ENCODE measurements around the gene ZBTB8B. TPM values are rescaled to one million over a fixed set of nuclear protein-coding genes. Genes with fewer than 3 reads are reported as not detected.

Gene ZBTB8B
- total RNA-seq, 4 donors from 2014 or later, result under 0.01 to 0.06 (median 0.03) TPM

GRCh38 chr1:32464191-32464715 is 619 bp upstream of the ZBTB8B start:
- intact Hi-C loops (cut with DNase I), result no loop called here
- no peak for DNase-seq (ENCODE audit: extremely low spot score)
- H3K36me3 ChIP-seq, result no peaks in the 10 kb centered on the region
- H3K27ac ChIP-seq (replicated peaks in 1 of 4), result no peak overlapping the region
- peaks cover 0 to 53% (median 4%) of the 10 kb centered on the region in 4 donors for H3K27me3 ChIP-seq
- H3K9me3 ChIP-seq, result peaks cover 0 to 5% (median under 1%) of the 10 kb centered on the region in 4 donors
- 2% methylated on average over 19 of the region's 19 CpGs for WGBS
- H3K4me1 ChIP-seq, result peaks cover 15 to 20% (median 19%) of the 10 kb centered on the region in 4 donors
- TF ChIP-seq EP300 (IDR thresholded peaks at IDR 0.05) (no peak), POLR2AphosphoS5 (IDR thresholded peaks at IDR 0.05) (no peak), CTCF (IDR thresholded peaks at IDR 0.05) (no peak), POLR2A (IDR thresholded peaks at IDR 0.05; ENCODE audit: low read depth) (no peak)
- H3K4me3 ChIP-seq, result peak overlapping the region; percentile 47 to 62 (median 49)

DNA sequence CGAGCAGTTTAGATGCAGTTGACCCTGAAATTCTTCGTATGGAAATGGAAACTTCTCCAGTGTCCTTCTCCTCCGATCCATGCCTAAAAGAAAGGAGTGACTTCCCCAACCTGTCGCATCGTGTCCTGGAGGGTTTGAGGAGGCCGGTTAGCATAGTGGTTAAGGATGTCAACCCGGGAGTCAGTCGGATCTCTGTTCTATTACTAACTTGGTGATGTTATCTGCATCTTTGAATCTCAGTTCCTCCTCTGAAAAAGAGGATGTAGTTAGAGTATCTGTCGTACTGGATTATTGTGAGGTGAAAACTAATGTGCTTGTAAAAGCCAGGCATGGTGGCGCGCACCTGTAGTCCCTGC is 684 bp downstream of the ZBTB8B start:
- Histone ChIP-seq H3K4me1 (peaks cover 15 to 20% (median 19%) of the 10 kb centered on the region in 4 donors), H3K9me3 (no peaks in the 10 kb centered on the region), H3K36me3 (no peaks in the 10 kb centered on the region), H3K27ac (replicated peaks in 1 of 4) (no peak overlapping the region), H3K27me3 (peaks cover 0 to 59% (median 4%) of the 10 kb centered on the region in 4 donors), H3K4me3 (peak overlapping the region; percentile 47 to 62 (median 49))
- no peak for TF ChIP-seq CTCF (IDR thresholded peaks at IDR 0.05)
- no peak for TF ChIP-seq POLR2A (IDR thresholded peaks at IDR 0.05; ENCODE audit: low read depth)
- no peak for TF ChIP-seq EP300 (IDR thresholded peaks at IDR 0.05)
- TF ChIP-seq POLR2AphosphoS5 (IDR thresholded peaks at IDR 0.05), result no peak
- DNase-seq (ENCODE audit: extremely low spot score), result no peak
- intact Hi-C loops (cut with DNase I), result no loop called here
- 46% methylated on average over 11 of the region's 11 CpGs for WGBS

GRCh38 chr1:32466761-32467160 is 1.9 kb downstream of the ZBTB8B start:
- no peak overlapping the region for H3K27ac ChIP-seq (replicated peaks in 1 of 4)
- no peaks in the 10 kb centered on the region for H3K9me3 ChIP-seq
- WGBS, result 92% methylated on average over 4 of the region's 4 CpGs
- DNase-seq (ENCODE audit: extremely low spot score), result no peak
- TF ChIP-seq POLR2AphosphoS5 (IDR thresholded peaks at IDR 0.05), result no peak
- no peak for TF ChIP-seq POLR2A (IDR thresholded peaks at IDR 0.05; ENCODE audit: low read depth)
- no peak for TF ChIP-seq EP300 (IDR thresholded peaks at IDR 0.05)
- TF ChIP-seq CTCF (IDR thresholded peaks at IDR 0.05), result no peak
- no peak overlapping the region for H3K4me3 ChIP-seq
- H3K36me3 ChIP-seq, result no peaks in the 10 kb centered on the region
- peaks cover 0 to 68% (median 4%) of the 10 kb centered on the region in 4 donors for H3K27me3 ChIP-seq
- peaks cover 15 to 20% (median 19%) of the 10 kb centered on the region in 4 donors for H3K4me1 ChIP-seq
- intact Hi-C loops (cut with DNase I), result no loop called here

DNA sequence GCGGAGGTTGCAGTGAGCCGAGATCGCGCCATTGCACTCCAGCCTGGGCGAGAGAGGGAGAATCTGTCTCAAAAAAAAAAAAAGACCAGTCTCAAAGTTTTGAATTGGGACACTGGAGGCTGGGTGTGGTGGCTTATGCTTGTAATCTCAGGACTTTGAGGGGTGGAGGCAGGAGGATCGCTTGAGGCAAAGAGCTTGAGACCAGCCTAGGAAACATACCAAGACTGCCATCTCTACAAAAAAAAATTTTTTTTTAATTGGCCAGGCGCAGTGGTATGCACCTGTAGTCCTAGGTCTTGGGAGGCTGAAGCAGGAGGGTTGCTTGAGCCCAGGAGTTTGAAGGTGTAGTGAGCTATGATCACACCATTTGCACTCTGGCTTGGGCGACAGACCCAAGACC is 3.9 kb downstream of the ZBTB8B start:
- DNase-seq (ENCODE audit: extremely low spot score), result no peak
- H3K27me3 ChIP-seq, result peaks cover 0 to 63% (median 4%) of the 10 kb centered on the region in 4 donors
- H3K4me1 ChIP-seq, result peaks cover 15 to 20% (median 19%) of the 10 kb centered on the region in 4 donors
- no peak overlapping the region for H3K27ac ChIP-seq (replicated peaks in 1 of 4)
- 93% methylated on average over 8 of the region's 8 CpGs for WGBS
- H3K4me3 ChIP-seq, result no peak overlapping the region
- intact Hi-C loops (cut with DNase I), result no loop called here
- no peaks in the 10 kb centered on the region for H3K9me3 ChIP-seq
- TF ChIP-seq CTCF (IDR thresholded peaks at IDR 0.05), result no peak
- TF ChIP-seq POLR2A (IDR thresholded peaks at IDR 0.05; ENCODE audit: low read depth), result no peak
- TF ChIP-seq EP300 (IDR thresholded peaks at IDR 0.05), result no peak
- TF ChIP-seq POLR2AphosphoS5 (IDR thresholded peaks at IDR 0.05), result no peak
- H3K36me3 ChIP-seq, result no peaks in the 10 kb centered on the region

DNA sequence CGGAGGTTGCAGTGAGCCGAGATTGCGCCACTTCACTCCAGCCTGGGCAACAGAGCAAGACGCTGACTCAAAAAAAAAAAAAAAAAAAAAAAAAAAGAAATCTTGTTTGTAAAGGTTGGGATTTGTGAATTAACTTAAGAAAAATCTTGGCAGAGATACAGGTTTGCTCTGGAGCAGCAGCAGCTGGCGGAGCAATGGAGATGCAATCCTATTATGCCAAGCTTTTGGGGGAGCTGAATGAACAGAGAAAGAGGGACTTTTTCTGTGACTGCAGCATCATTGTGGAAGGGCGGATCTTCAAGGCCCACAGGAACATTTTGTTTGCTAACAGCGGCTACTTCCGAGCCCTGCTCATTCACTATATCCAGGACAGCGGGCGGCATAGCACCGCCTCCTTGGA is 5.6 kb downstream of the ZBTB8B start:
- Histone ChIP-seq H3K27ac (replicated peaks in 1 of 4) (no peak overlapping the region), H3K4me3 (no peak overlapping the region), H3K9me3 (no peaks in the 10 kb centered on the region), H3K36me3 (no peaks in the 10 kb centered on the region), H3K4me1 (peaks cover under 1 to 4% (median 2%) of the 10 kb centered on the region in 4 donors), H3K27me3 (peaks cover 0 to 48% (median 2%) of the 10 kb centered on the region in 4 donors)
- no peak for DNase-seq (ENCODE audit: extremely low spot score)
- intact Hi-C loops (cut with DNase I), result no loop called here
- TF ChIP-seq CTCF (IDR thresholded peaks at IDR 0.05) (no peak), POLR2AphosphoS5 (IDR thresholded peaks at IDR 0.05) (no peak), POLR2A (IDR thresholded peaks at IDR 0.05; ENCODE audit: low read depth) (no peak), EP300 (IDR thresholded peaks at IDR 0.05) (no peak)
- WGBS, result 78% methylated on average over 11 of the region's 11 CpGs
